BJ (cell line): ENCODE data around the gene PRKD2. TPM values are rescaled to one million over a fixed set of nuclear protein-coding genes. Genes with fewer than 3 reads are reported as not detected.

Experiments used
- CTCF ChIA-PET: fragments of 350-600 bp; formaldehyde crosslinking; extraction: SDS; loops from one replicate; lab custom pipeline; 2021; ENCODE audit warnings: antibody characterized with exemption, inconsistent platforms; lab: Yijun Ruan, JAX
- POLR2A ChIA-PET: fragments of 300-600 bp; sonication (Branson Sonifier 250); formaldehyde crosslinking; extraction: SDS; loops from one replicate; lab custom pipeline; 2021; ENCODE audit warnings: antibody characterized with exemption; lab: Charles Lee
- DNase-seq: peaks from one replicate; pipeline ENCODE4 v3.0.0-alpha.2; 2011; ENCODE audit warnings: low read depth
- H3K27me3 ChIP-seq: 2 replicates; pipeline ENCODE4 v1.6.0; 2011; ENCODE audit warnings: low read length; ENCODE audit not compliant: control insufficient read depth, insufficient read depth
- H3K36me3 ChIP-seq: 2 replicates; pipeline ENCODE4 v1.5.1; 2011; ENCODE audit warnings: low read length; ENCODE audit not compliant: control insufficient read depth, insufficient read depth
- H3K4me3 ChIP-seq: 2 replicates; pipeline ENCODE4 v1.5.1; 2011; ENCODE audit warnings: low read depth, mild to moderate bottlenecking, control low read depth, low read length
- CTCF ChIP-seq: IDR thresholded peaks from 2 replicates; pipeline ENCODE4 v1.5.1; 2011; ENCODE audit warnings: low read depth, mild to moderate bottlenecking, control low read depth, inconsistent platforms, low read length, moderate library complexity; ENCODE audit not compliant: insufficient read depth
- polyA plus RNA-seq: library from polyadenylated mRNA; depleted of rRNA; stranded (reverse); fragments of >200 nt; gene quantifications from 2 replicates; pipeline ENCODE4 v1.2.3, GENCODE V29; 2011

The PRKD2 gene
- polyA plus RNA-seq, 1 experiment, result 19.4 TPM

DNA sequence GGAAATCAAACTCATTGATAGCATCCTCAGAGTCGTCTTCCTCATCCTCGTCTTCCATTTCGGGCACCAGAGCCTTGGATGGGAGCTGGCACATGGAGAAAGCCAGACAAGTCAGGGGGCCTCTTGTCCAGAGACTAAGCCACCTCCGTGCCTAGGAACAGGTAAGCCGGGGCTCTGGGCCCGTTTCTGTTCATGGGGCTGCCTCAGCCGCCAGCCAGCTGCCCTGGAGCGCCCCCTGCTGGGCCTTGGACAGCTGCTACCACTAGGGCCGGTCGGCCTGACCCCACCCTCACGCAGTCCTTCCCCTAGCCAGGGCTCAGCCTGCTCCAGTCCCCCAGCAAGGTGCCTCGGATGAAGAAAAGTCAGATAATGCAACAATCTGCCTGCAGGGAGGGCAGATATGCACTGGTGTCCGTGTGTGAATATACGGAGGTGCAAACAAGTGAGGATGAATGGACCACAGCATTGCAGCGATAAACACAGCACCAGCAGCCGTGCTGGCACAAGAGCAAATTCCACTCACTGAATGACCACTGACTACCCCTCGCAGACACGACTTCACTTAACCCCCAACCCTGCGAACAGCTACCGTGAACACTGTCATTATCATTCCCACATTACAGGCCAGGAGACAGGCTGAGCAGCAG, 11.9 kb upstream of the PRKD2 start:
- no peak for DNase-seq
- peaks cover 72% of the 10 kb centered on the region for H3K36me3 ChIP-seq
- ChIA-PET CTCF (interaction anchor here (0.6 to 6.3 kb wide), 21 partner anchors 9 to 135 kb away, joined by 3 to 77 read pairs (median 4); partner anchors contain the start of genes CALM3, DACT3 and FKRP), POLR2A (no interaction called here)
- H3K27me3 ChIP-seq, result no peaks in the 10 kb centered on the region
- H3K4me3 ChIP-seq, result no peak overlapping the region
- peak; percentile 95 for TF ChIP-seq CTCF

- H3K27me3 ChIP-seq, result no peaks in the 10 kb centered on the region
- H3K4me3 ChIP-seq, result no peak overlapping the region
- ChIA-PET POLR2A (no interaction called here), CTCF (interaction anchor here (0.9 to 6.3 kb wide), 16 partner anchors 8 to 127 kb away, joined by 3 to 77 read pairs (median 5); partner anchors contain the start of genes CALM3, DACT3 and FKRP)
- TF ChIP-seq CTCF, result no peak
- DNase-seq, result no peak
- H3K36me3 ChIP-seq, result peaks cover 72% of the 10 kb centered on the region
Observed at GRCh38 chr19:46728208-46728607, 11.3 kb upstream of the PRKD2 start.

GRCh38 chr19:46727757-46728156, 10.8 kb upstream of the PRKD2 start:
- no peak for DNase-seq
- POLR2A ChIA-PET, result no interaction called here
- Histone ChIP-seq H3K27me3 (no peaks in the 10 kb centered on the region), H3K36me3 (peaks cover 72% of the 10 kb centered on the region), H3K4me3 (no peak overlapping the region)
- CTCF ChIA-PET, result interaction anchor here (0.9 to 6.3 kb wide), 11 partner anchors 8 to 127 kb away, joined by 3 to 77 read pairs (median 9); partner anchors contain the start of genes CALM3, DACT3 and FKRP
- TF ChIP-seq CTCF, result no peak

- Histone ChIP-seq H3K36me3 (peaks cover 72% of the 10 kb centered on the region), H3K4me3 (no peak overlapping the region), H3K27me3 (no peaks in the 10 kb centered on the region)
- no peak for TF ChIP-seq CTCF
- no peak for DNase-seq
- CTCF ChIA-PET, result interaction anchor here (1.2 to 6.3 kb wide), 3 partner anchors 14 to 27 kb away, joined by 3 to 77 read pairs (median 9); partner anchors contain the start of gene FKRP
- POLR2A ChIA-PET, result no interaction called here
Observed at GRCh38 chr19:46726971-46727501, 10.1 kb upstream of the PRKD2 start.

GRCh38 chr19:46726551-46726950, 9.6 kb upstream of the PRKD2 start:
- no peak for TF ChIP-seq CTCF
- POLR2A ChIA-PET, result no interaction called here

More at GRCh38 chr19:46726551-46726950, 9.6 kb upstream of the PRKD2 start:
- Histone ChIP-seq H3K27me3 (no peaks in the 10 kb centered on the region), H3K36me3 (peaks cover 72% of the 10 kb centered on the region), H3K4me3 (no peak overlapping the region)
- no peak for DNase-seq
- CTCF ChIA-PET, result interaction anchor here (1.2 to 6.3 kb wide), 2 partner anchors 15 to 23 kb away, joined by 3 to 77 read pairs; partner anchors contain the start of gene FKRP
